Heart right ventricle (tissue), 16 donors: ENCODE data around the gene CDC42. TPM values are rescaled to one million over a fixed set of nuclear protein-coding genes. Genes with fewer than 3 reads are reported as not detected.
"Not testable (repeated sequence)": the region's sequence is repeated elsewhere in the genome, so short reads cannot be mapped to it uniquely, and the experiment has no call there.

Source experiments
- ATAC-seq, 8 donors: fragments of 200-7000 bp; cut with Tn5 transposase; one replicate each; pipeline ENCODE4 v1.9.1; 2020; ENCODE audit warnings: mild to moderate bottlenecking in 8 of 8, moderate library complexity in 8 of 8, moderate number of reproducible peaks in 1 of 8
- DNase-seq, 2 donors: peaks; one replicate each; pipeline ENCODE4 v3.0.0-alpha.2; 2020
- H3K27ac ChIP-seq, 10 donors: fragments of 200-600 bp; sonication (generic) in 2 of 10; one replicate each; pipeline versions ENCODE4 v1.5.0 to v1.8.0; 2020 to 2022; ENCODE audit warnings: mild to moderate bottlenecking in 3 of 10
- H3K27me3 ChIP-seq, 7 donors: fragments of 200-600 bp; one replicate each; pipeline ENCODE4 v1.8.0; 2021 to 2022; ENCODE audit warnings: mild to moderate bottlenecking in 2 of 7
- H3K36me3 ChIP-seq, 9 donors: fragments of 200-600 bp; sonication (generic) in 1 of 9; one replicate each; pipeline versions ENCODE4 v1.5.0 to v1.8.0; 2020 to 2022; ENCODE audit warnings: mild to moderate bottlenecking in 2 of 9
- H3K4me1 ChIP-seq, 9 donors: fragments of 200-600 bp; sonication (generic) in 1 of 9; one replicate each; pipeline versions ENCODE4 v1.5.0 to v1.8.0; 2020 to 2022; ENCODE audit warnings: mild to moderate bottlenecking in 4 of 9
- H3K4me3 ChIP-seq, 10 donors: fragments of 200-600 bp; sonication (generic) in 2 of 10; one replicate each; pipeline versions ENCODE4 v1.5.0 to v1.8.0; 2020 to 2022; ENCODE audit warnings: mild to moderate bottlenecking in 7 of 10, moderate library complexity in 2 of 10
- H3K9me3 ChIP-seq, 11 donors: fragments of 200-600 bp in 10 of 11; sonication (generic) in 2 of 11; one replicate each; pipeline versions ENCODE4 v1.5.0 to v1.8.0; 2013 to 2022; ENCODE audit warnings: mild to moderate bottlenecking in 2 of 11, control low read depth in 1 of 11, moderate library complexity in 1 of 11
- CTCF ChIP-seq, 9 donors: fragments of 200-600 bp; sonication (generic) in 2 of 9; IDR thresholded peaks; one replicate each; pipeline versions ENCODE4 v1.5.0 to v1.8.0; 2021 to 2022; ENCODE audit warnings: antibody characterized with exemption in 9 of 9, mild to moderate bottlenecking in 5 of 9, moderate library complexity in 1 of 9
- WGBS, 2 donors: extraction: QIAGEN DNeasy Blood & Tissue Kit; methylation state at CpG; one replicate each; pipeline ENCODE4 v1.1.7; 2013; ENCODE audit warnings: inconsistent platforms in 1 of 2; 5-methylcytosine and 5-hydroxymethylcytosine counted together
- intact Hi-C, 10 donors: fragments of 100-400 bp; cut with DNase I; formaldehyde crosslinking; loops; one replicate each; pipeline versions ENCODE4 v1.11.1 to v1.14.2; 2022
- polyA plus RNA-seq, 2 donors: library from polyadenylated mRNA; stranded (reverse); fragments of 200-250 nt; gene quantifications; one replicate each; pipeline ENCODE4 v1.2.3, GENCODE V29; 2013
- total RNA-seq, 10 donors: library from RNA; stranded (reverse); fragmentation: NEBNext Ultra II Directional in 3 of 10; extraction: Animal tissue kit (Norgen Biotek cat#: 25700) in 3 of 10; gene quantifications; one replicate each; pipeline versions ENCODE4 v1.2.1 to v1.2.4, GENCODE V29; 2021 to 2023
- donor health status: Arrhythmogenic right ventricular cardiomyopathy.
- donor health status: ischemic (EF 13 %, LVEDD 7.1; RV severe dilation, severe dysfunction).
- donor health status: healthy with polysubstance abuse.
- donor health status: DM: no; HTN: yes; CAD: no.
- donor health status: DM: no; HTN: no; CAD: no.
- donor health status: ischemic (EF 25% LVEDD 6.9; RV normal size, moderate dysfunction).
- donor health status: ischemic (EF 25% LVEDD 5.7; RV mildly dilated, moderate dysfunction).
- donor health status: healthy.
- donor health status: DM: yes; HTN: yes; CAD: no.
- donor health status: Ischemic cardiomyopathy.
- donor health status: ischemic (EF 35%, LVEDD 5.7; RV mildly dilated, moderate dysfunction).
- donor health status: nonischemic (EF 11% LVEDD 7.7; RV severe dilation, severe dysfunction).
- donor health status: DM: yes; HTN: yes; CAD: no.
- donor health status: PGD.
- donor health status: ischemic (EF 29% LVEDD 5.4; RV normal size, mild dysfunction).
- donor health status: nonischemic (EF 23%, LVEDD 6.1; RV moderate dilation, normal function).

Gene CDC42
- total and polyA plus RNA-seq, 12 donors, result 68.7 to 259 (median 168) TPM

- DNase-seq (no peak), ATAC-seq (no peak)
- Histone ChIP-seq H3K27ac (peak overlapping the region in 1 of 10 donors; percentile 27), H3K4me1 (peaks cover 10 to 85% (median 67%) of the 10 kb centered on the region in 9 donors), H3K9me3 (no peaks in the 10 kb centered on the region), H3K4me3 (no peak overlapping the region), H3K27me3 (no peaks in the 10 kb centered on the region), H3K36me3 (peaks cover 0 to 97% (median 29%) of the 10 kb centered on the region in 9 donors)
- TF ChIP-seq CTCF (IDR thresholded peaks at IDR 0.05), result no peak
- intact Hi-C loops, result no loop called here
- WGBS, 2 donors, result 51 to 62% methylated on average over 2 of the region's 2 CpGs
Measured at GRCh38 chr1:22088331-22088730, 35.8 kb downstream of the CDC42 start.

- no peak for TF ChIP-seq CTCF (IDR thresholded peaks at IDR 0.05)
- intact Hi-C loops, result no loop called here
- H3K27ac ChIP-seq, result peak overlapping the region in 3 of 10 donors; percentile 7 to 46 (median 24)
- ATAC-seq (peak in 3 of 8 donors; percentile 22 to 25 (median 22)), DNase-seq (no peak)
- 39 to 52% methylated on average over 3 of the region's 3 CpGs for WGBS, 2 donors
- peaks cover 10 to 80% (median 59%) of the 10 kb centered on the region in 9 donors for H3K4me1 ChIP-seq
- peak overlapping the region in 2 of 10 donors; percentile 2 to 9 for H3K4me3 ChIP-seq
- no peaks in the 10 kb centered on the region for H3K27me3 ChIP-seq
- peaks cover 0 to 96% (median 29%) of the 10 kb centered on the region in 9 donors for H3K36me3 ChIP-seq
- no peaks in the 10 kb centered on the region for H3K9me3 ChIP-seq
Measured at GRCh38 chr1:22089134-22089571, 36.6 kb downstream of the CDC42 start.

- Histone ChIP-seq H3K36me3 (peaks cover 0 to 95% (median 29%) of the 10 kb centered on the region in 9 donors), H3K4me3 (peak overlapping the region in 2 of 10 donors; percentile 2 to 7), H3K27me3 (no peaks in the 10 kb centered on the region), H3K9me3 (no peaks in the 10 kb centered on the region), H3K27ac (peak overlapping the region in 3 of 10 donors; percentile 7 to 46 (median 24)), H3K4me1 (peaks cover 10 to 73% (median 54%) of the 10 kb centered on the region in 9 donors)
- WGBS, 2 donors, result 25 to 35% methylated on average over 6 of the region's 6 CpGs
- ATAC-seq, result peak in 1 of 8 donors; percentile 18
- no peak for TF ChIP-seq CTCF (IDR thresholded peaks at IDR 0.05)
- intact Hi-C loops, result no loop called here
- DNase-seq, result no peak
Measured at GRCh38 chr1:22089787-22090186, 37.3 kb downstream of the CDC42 start.

- DNase-seq (no peak), ATAC-seq (no peak)
- Histone ChIP-seq H3K36me3 (peaks cover 0 to 95% (median 27%) of the 10 kb centered on the region in 9 donors), H3K4me3 (no peak overlapping the region), H3K9me3 (no peaks in the 10 kb centered on the region), H3K27ac (no peak overlapping the region), H3K4me1 (peaks cover 10 to 71% (median 54%) of the 10 kb centered on the region in 9 donors), H3K27me3 (no peaks in the 10 kb centered on the region)
- TF ChIP-seq CTCF (IDR thresholded peaks at IDR 0.05), result no peak
- intact Hi-C loops, result no loop called here
- 81 to 83% methylated on average over 3 of the region's 3 CpGs for WGBS, 2 donors
Measured at GRCh38 chr1:22090867-22091266, 38.4 kb downstream of the CDC42 start.

- H3K4me3 ChIP-seq, H3K27me3 ChIP-seq, H3K27ac ChIP-seq, H3K9me3 ChIP-seq, intact Hi-C loops, DNase-seq: not testable (repeated sequence)
- Histone ChIP-seq H3K4me1 (peaks cover 10 to 59% (median 44%) of the 10 kb centered on the region in 9 donors), H3K36me3 (peaks cover 0 to 95% (median 26%) of the 10 kb centered on the region in 9 donors)
- ATAC-seq, result peak in 1 of 8 donors; percentile 38
- WGBS, 2 donors, result 68 to 76% methylated on average over 3 of the region's 3 CpGs
Measured at GRCh38 chr1:22092026-22092768, 39.7 kb downstream of the CDC42 start.
